IMR-90 (cell line): ENCODE results near the gene NIPAL3.
"Not testable (repeated sequence)": the region's sequence is repeated elsewhere in the genome, so short reads cannot be mapped to it uniquely, and the experiment has no call there.

Experiments
- BHLHE40 ChIP-seq: fragments of 150-350 bp; IDR thresholded peaks from 2 replicates; pipeline ENCODE4 v1.6.1; 2016; ENCODE audit warnings: mild to moderate bottlenecking, low read depth, low read length
- CHD1 ChIP-seq: IDR thresholded peaks from 2 replicates; pipeline ENCODE4 v1.6.1; 2012; ENCODE audit warnings: low read depth, low read length, improper control_type of control experiment
- MXI1 ChIP-seq: IDR thresholded peaks from 2 replicates; pipeline ENCODE4 v1.6.1; 2012; ENCODE audit warnings: low read depth, mild to moderate bottlenecking, low read length, moderate library complexity, borderline replicate concordance
- POLR2A ChIP-seq: IDR thresholded peaks from 2 replicates; pipeline ENCODE4 v1.6.1; 2012; ENCODE audit warnings: mild to moderate bottlenecking, low read depth, low read length
- TF ChIP-seq, protein P1 (sequence below): conservative IDR thresholded peaks from 2 replicates; pipeline ENCODE4 v1.5.1; 2012; ENCODE audit warnings: mild to moderate bottlenecking, low read depth, low read length, improper control_type of control experiment

DNA sequence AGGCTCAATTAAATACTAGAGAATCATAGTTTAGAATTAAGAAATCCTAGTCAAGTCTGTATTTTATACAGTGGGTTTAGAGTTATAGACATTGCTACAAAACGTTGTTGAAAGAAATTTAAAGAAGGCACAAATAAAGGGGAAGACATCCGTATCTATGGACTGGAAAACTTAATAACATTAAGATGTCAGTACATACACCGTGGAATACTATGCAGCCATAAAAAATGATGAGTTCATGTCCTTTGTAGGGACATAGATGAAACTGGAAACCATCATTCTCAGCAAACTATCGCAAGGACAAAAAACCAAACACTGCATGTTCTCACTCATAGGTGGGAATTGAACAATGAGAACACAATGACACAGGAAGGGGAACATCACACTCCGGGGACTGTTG, 104.7 kb downstream of the NIPAL3 start:
- TF ChIP-seq MXI1, POLR2A, CHD1, BHLHE40: not testable (repeated sequence)
- TF ChIP-seq, protein P1, sequence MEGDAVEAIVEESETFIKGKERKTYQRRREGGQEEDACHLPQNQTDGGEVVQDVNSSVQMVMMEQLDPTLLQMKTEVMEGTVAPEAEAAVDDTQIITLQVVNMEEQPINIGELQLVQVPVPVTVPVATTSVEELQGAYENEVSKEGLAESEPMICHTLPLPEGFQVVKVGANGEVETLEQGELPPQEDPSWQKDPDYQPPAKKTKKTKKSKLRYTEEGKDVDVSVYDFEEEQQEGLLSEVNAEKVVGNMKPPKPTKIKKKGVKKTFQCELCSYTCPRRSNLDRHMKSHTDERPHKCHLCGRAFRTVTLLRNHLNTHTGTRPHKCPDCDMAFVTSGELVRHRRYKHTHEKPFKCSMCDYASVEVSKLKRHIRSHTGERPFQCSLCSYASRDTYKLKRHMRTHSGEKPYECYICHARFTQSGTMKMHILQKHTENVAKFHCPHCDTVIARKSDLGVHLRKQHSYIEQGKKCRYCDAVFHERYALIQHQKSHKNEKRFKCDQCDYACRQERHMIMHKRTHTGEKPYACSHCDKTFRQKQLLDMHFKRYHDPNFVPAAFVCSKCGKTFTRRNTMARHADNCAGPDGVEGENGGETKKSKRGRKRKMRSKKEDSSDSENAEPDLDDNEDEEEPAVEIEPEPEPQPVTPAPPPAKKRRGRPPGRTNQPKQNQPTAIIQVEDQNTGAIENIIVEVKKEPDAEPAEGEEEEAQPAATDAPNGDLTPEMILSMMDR = not testable (repeated sequence)
